Measurements from ENCODE around the gene MDFI.

Gene MDFI

GRCh38 chr6:41677124-41677921 is 39.1 kb downstream of the MDFI start:
- no peak overlapping the region for H3K27ac ChIP-seq (ENCODE audit: low read depth, low read length)

GRCh38 chr6:41678511-41679084 is 40.3 kb downstream of the MDFI start:
- Histone ChIP-seq H3K9ac (ENCODE audit: low read length) (no peak overlapping the region), H3K9me3 (ENCODE audit: low read length) (no peaks in the 10 kb centered on the region), H3K36me3 (ENCODE audit: insufficient read depth, low read length) (no peaks in the 10 kb centered on the region), H3K27me3 (ENCODE audit: control insufficient read depth in 1 of 2, insufficient read depth in 2 of 2, low read length in 2 of 2) (no peaks in the 10 kb centered on the region), H3K27ac (ENCODE audit: low read depth, low read length) (no peak overlapping the region), H3K4me3 (ENCODE audit: low read depth in 1 of 2, low read length in 2 of 2) (no peak overlapping the region), H3K4me1 (ENCODE audit: insufficient read depth, low read length) (peaks cover 15% of the 10 kb centered on the region)

More at GRCh38 chr6:41677124-41677921, 39.1 kb downstream of the MDFI start:
- Histone ChIP-seq H3K27me3 (ENCODE audit: control insufficient read depth in 1 of 2, insufficient read depth in 2 of 2, low read length in 2 of 2) (no peaks in the 10 kb centered on the region), H3K4me3 (ENCODE audit: low read depth in 1 of 2, low read length in 2 of 2) (no peak overlapping the region), H3K36me3 (ENCODE audit: insufficient read depth, low read length) (no peaks in the 10 kb centered on the region), H3K9ac (ENCODE audit: low read length) (no peak overlapping the region), H3K9me3 (ENCODE audit: low read length) (no peaks in the 10 kb centered on the region), H3K4me1 (ENCODE audit: insufficient read depth, low read length) (peaks cover 4% of the 10 kb centered on the region)

DNA sequence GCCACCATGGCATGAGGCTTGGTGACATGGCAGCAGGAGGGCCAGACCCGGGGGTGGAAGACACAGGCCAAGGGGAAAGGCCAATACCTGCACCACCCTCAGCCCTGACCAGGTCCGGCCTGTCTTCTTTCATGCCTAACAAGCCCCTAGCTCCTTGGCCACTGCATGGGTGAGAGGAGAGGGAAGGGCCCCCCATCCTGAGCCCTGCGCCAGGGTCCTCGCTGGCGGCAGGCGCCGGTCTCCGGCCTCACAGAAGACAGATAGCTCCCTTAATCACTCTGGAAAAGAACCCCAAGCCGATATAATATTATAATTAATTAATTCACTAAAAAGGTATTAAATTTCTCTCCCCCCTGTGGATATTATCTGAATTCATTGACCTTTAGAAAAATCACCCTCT is 41.4 kb downstream of the MDFI start:
- H3K9me3 ChIP-seq (ENCODE audit: low read length) = no peaks in the 10 kb centered on the region
- no peaks in the 10 kb centered on the region for H3K27me3 ChIP-seq (ENCODE audit: control insufficient read depth in 1 of 2, insufficient read depth in 2 of 2, low read length in 2 of 2)
- H3K36me3 ChIP-seq (ENCODE audit: insufficient read depth, low read length) = no peaks in the 10 kb centered on the region
- H3K27ac ChIP-seq (ENCODE audit: low read depth, low read length) = no peak overlapping the region
- H3K9ac ChIP-seq (ENCODE audit: low read length) = no peak overlapping the region
- H3K4me3 ChIP-seq (ENCODE audit: low read depth in 1 of 2, low read length in 2 of 2) = no peak overlapping the region
- peaks cover 18% of the 10 kb centered on the region for H3K4me1 ChIP-seq (ENCODE audit: insufficient read depth, low read length)

GRCh38 chr6:41680182-41680965 is 42.1 kb downstream of the MDFI start:
- Histone ChIP-seq H3K4me1 (ENCODE audit: insufficient read depth, low read length) (peaks cover 18% of the 10 kb centered on the region), H3K27me3 (ENCODE audit: control insufficient read depth in 1 of 2, insufficient read depth in 2 of 2, low read length in 2 of 2) (no peaks in the 10 kb centered on the region), H3K9ac (ENCODE audit: low read length) (no peak overlapping the region), H3K36me3 (ENCODE audit: insufficient read depth, low read length) (peaks cover under 1% of the 10 kb centered on the region), H3K4me3 (ENCODE audit: low read depth in 1 of 2, low read length in 2 of 2) (no peak overlapping the region), H3K27ac (ENCODE audit: low read depth, low read length) (no peak overlapping the region), H3K9me3 (ENCODE audit: low read length) (no peaks in the 10 kb centered on the region)

- Histone ChIP-seq H3K4me3 (ENCODE audit: low read depth in 1 of 2, low read length in 2 of 2) (no peak overlapping the region), H3K27ac (ENCODE audit: low read depth, low read length) (no peak overlapping the region), H3K27me3 (ENCODE audit: control insufficient read depth in 1 of 2, insufficient read depth in 2 of 2, low read length in 2 of 2) (no peaks in the 10 kb centered on the region), H3K9me3 (ENCODE audit: low read length) (no peaks in the 10 kb centered on the region), H3K4me1 (ENCODE audit: insufficient read depth, low read length) (peaks cover 18% of the 10 kb centered on the region), H3K36me3 (ENCODE audit: insufficient read depth, low read length) (peaks cover 17% of the 10 kb centered on the region), H3K9ac (ENCODE audit: low read length) (no peak overlapping the region)
Measured at GRCh38 chr6:41682056-41682477, 43.8 kb downstream of the MDFI start.

DNA sequence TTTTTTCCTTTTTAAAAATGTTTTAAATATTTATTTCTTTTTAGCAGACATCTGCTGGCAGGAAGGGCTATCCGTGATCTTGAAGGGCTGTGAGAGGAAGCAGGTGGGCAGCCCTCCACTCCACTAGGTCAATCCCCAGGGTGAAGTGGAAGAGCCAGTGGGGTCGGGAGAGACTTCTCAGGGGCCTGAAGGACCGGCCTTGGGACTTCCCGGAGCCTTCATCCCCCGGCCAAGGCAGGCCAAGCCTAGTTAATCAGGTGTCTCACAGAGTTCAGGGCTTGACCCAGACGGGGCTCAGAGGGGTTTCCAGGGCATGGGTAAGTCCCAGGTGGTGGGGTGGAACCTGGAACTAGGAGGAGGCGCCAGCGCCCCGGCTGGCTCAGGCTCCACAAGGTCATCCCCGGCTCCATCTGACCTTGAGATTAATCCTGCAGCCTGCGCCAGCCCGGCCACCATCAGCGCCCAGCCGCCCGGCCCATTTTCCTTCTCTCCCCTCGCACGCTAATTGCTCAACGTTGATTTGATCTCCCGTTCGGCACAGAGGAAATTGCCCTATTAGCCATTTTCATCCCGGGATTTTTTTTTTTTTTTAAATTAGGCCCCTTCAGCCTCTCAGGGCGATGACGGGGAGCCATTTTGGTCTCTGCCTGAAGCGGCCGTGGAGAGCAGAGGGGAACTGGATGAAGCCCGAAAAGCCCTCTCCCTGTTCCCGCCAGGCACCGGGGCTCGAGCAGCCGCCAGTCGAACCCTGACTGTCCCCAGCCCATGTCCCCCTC is 44.4 kb downstream of the MDFI start:
- Histone ChIP-seq H3K9me3 (ENCODE audit: low read length) (no peaks in the 10 kb centered on the region), H3K4me3 (ENCODE audit: low read depth in 1 of 2, low read length in 2 of 2) (peak overlapping the region; percentile 47 to 57), H3K9ac (ENCODE audit: low read length) (peak overlapping the region; percentile 27), H3K27ac (ENCODE audit: low read depth, low read length) (peak overlapping the region; percentile 60), H3K4me1 (ENCODE audit: insufficient read depth, low read length) (peaks cover 18% of the 10 kb centered on the region), H3K27me3 (ENCODE audit: control insufficient read depth in 1 of 2, insufficient read depth in 2 of 2, low read length in 2 of 2) (no peaks in the 10 kb centered on the region), H3K36me3 (ENCODE audit: insufficient read depth, low read length) (peaks cover 23% of the 10 kb centered on the region)

DNA sequence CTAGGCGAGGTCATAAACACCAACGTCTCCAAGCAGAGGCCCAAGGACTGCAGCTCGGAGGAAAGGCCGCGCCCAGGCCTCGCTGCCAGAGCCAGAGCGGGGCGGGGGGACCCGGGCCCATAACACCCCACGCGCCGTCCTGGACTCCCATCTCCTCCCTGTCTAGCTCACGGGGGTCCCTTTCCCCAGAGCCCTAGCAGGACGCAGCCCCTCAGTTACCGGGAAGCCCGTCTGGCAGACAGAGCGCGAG is 44.9 kb downstream of the MDFI start:
- Histone ChIP-seq H3K4me3 (ENCODE audit: low read depth in 1 of 2, low read length in 2 of 2) (peak overlapping the region; percentile 47 to 57), H3K9ac (ENCODE audit: low read length) (peak overlapping the region; percentile 27), H3K27ac (ENCODE audit: low read depth, low read length) (peak overlapping the region; percentile 60), H3K36me3 (ENCODE audit: insufficient read depth, low read length) (peaks cover 28% of the 10 kb centered on the region), H3K27me3 (ENCODE audit: control insufficient read depth in 1 of 2, insufficient read depth in 2 of 2, low read length in 2 of 2) (no peaks in the 10 kb centered on the region), H3K9me3 (ENCODE audit: low read length) (no peaks in the 10 kb centered on the region), H3K4me1 (ENCODE audit: insufficient read depth, low read length) (peaks cover 18% of the 10 kb centered on the region)

GRCh38 chr6:41683523-41684310 is 45.4 kb downstream of the MDFI start:
- Histone ChIP-seq H3K4me1 (ENCODE audit: insufficient read depth, low read length) (peaks cover 18% of the 10 kb centered on the region), H3K9me3 (ENCODE audit: low read length) (no peaks in the 10 kb centered on the region), H3K36me3 (ENCODE audit: insufficient read depth, low read length) (peaks cover 33% of the 10 kb centered on the region), H3K9ac (ENCODE audit: low read length) (peak overlapping the region; percentile 27), H3K27ac (ENCODE audit: low read depth, low read length) (peak overlapping the region; percentile 60), H3K4me3 (ENCODE audit: low read depth in 1 of 2, low read length in 2 of 2) (peak overlapping the region; percentile 47 to 57), H3K27me3 (ENCODE audit: control insufficient read depth in 1 of 2, insufficient read depth in 2 of 2, low read length in 2 of 2) (no peaks in the 10 kb centered on the region)

DNA sequence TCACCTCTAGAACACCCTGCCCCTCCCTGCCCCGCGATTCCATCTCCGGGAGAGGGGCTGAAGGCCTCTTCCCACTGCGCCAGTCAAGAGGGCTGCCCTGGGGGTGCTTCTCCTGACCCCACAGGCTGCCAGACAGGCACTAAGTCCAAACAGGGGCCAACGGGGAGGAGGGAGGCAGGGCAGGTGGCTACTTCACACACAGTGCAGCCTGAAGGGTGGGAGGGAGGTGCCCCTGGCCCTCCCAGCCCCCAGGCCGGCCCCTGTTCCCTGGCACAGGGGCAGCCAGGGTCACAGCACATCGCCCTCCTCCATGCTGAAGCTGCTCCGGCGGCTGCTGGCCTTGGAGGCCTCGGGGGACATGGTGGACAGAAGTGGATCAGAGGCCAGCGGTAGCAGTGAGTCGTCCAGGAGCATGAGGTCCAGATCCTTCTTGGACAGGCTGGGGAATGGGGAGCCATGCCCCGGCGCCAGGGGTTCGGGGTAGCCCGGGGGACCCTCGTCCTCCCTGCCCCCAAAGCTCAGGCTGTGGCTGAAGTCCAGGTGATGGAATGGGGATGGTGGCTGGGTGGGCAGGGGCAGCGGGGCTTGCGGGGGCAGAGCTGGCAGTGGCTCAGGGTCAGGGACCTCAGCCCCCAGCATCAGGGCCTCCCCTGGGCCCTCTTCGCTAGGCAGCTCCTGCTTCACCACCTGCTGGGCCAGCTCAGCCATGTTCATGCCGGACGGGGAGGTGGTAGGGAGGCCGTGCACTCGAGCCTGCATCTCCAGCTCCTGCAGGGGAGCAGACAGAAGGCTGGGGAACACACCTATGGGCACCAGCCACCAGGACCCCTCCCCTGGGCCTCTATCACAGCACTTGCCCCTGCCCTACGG is 46.3 kb downstream of the MDFI start:
- no peak overlapping the region for H3K27ac ChIP-seq (ENCODE audit: low read depth, low read length)
- H3K27me3 ChIP-seq (ENCODE audit: control insufficient read depth in 1 of 2, insufficient read depth in 2 of 2, low read length in 2 of 2) = no peaks in the 10 kb centered on the region
- H3K36me3 ChIP-seq (ENCODE audit: insufficient read depth, low read length) = peaks cover 38% of the 10 kb centered on the region
- H3K4me3 ChIP-seq (ENCODE audit: low read depth in 1 of 2, low read length in 2 of 2) = no peak overlapping the region
- H3K4me1 ChIP-seq (ENCODE audit: insufficient read depth, low read length) = peaks cover 18% of the 10 kb centered on the region
- H3K9me3 ChIP-seq (ENCODE audit: low read length) = no peaks in the 10 kb centered on the region
- no peak overlapping the region for H3K9ac ChIP-seq (ENCODE audit: low read length)

Data from muscle layer of colon (tissue), 2 donors.